A549 (cell line): ENCODE results near the gene CSRNP2. TPM values are rescaled to one million over a fixed set of nuclear protein-coding genes. Genes with fewer than 3 reads are reported as not detected.
"Not testable (repeated sequence)": the region's sequence is repeated elsewhere in the genome, so short reads cannot be mapped to it uniquely, and the experiment has no call there.

Experiments
- ATAC-seq, 2 experiments: fragments of 200-7000 bp in 1 of 2; fragments of >200 bp in 1 of 2; cut with Nextera tagmentation in 1 of 2; cut with Tn5 transposase in 1 of 2; 3 replicates each; pipeline versions ENCODE4 v1.8.0 to v1.9.1; 2018 to 2020; ENCODE audit warnings: mild to moderate bottlenecking in 1 of 2, moderate library complexity in 1 of 2
- CTCF ChIA-PET: fragments of 300-600 bp; sonication (Branson Sonifier 250); formaldehyde crosslinking; extraction: SDS; loops from one replicate; lab custom pipeline; 2021; ENCODE audit warnings: antibody characterized with exemption, inconsistent platforms; lab: Yijun Ruan, JAX
- POLR2A ChIA-PET: fragments of 350-600 bp; formaldehyde crosslinking; extraction: SDS; loops from one replicate; lab custom pipeline; 2021; ENCODE audit warnings: antibody characterized with exemption, inconsistent platforms; lab: Yijun Ruan, JAX
- DNase-seq, 2 experiments: peaks; one replicate each; pipeline versions ENCODE4 v3.0.0 to v3.0.0-alpha.2; 2011 to 2016; ENCODE audit warnings: low read depth in 1 of 2, low spot score in 1 of 2
- FAIRE-seq: peaks from 2 replicates; lab custom pipeline; 2011; peaks lifted over from hg19 to GRCh38; lab: Jason Lieb, UNC
- H3K27ac ChIP-seq, 2 experiments: fragments of >200 bp; sonication (Bioruptor Twin); formaldehyde crosslinking; 3 replicates each; pipeline ENCODE4 v1.5.1; 2016 to 2017
- H3K4me1 ChIP-seq: fragments of >200 bp; sonication (Bioruptor Twin); formaldehyde crosslinking; 3 replicates; pipeline ENCODE4 v1.6.1; 2016
- H3K4me2 ChIP-seq: fragments of >200 bp; sonication (Bioruptor Twin); formaldehyde crosslinking; 3 replicates; pipeline ENCODE4 v1.6.1; 2016
- H3K4me3 ChIP-seq: fragments of >200 bp; sonication (Bioruptor Twin); formaldehyde crosslinking; 3 replicates; pipeline ENCODE4 v1.5.1; 2016
- H3K9me3 ChIP-seq: fragments of >200 bp; sonication (Bioruptor Twin); formaldehyde crosslinking; 3 replicates; pipeline ENCODE4 v1.6.1; 2016
- CHD4 ChIP-seq: fragments of 200-600 bp; sonication (generic); IDR thresholded peaks from 2 replicates; pipeline ENCODE4 v1.6.1; 2016; ENCODE audit warnings: antibody characterized with exemption, mild to moderate bottlenecking, borderline replicate concordance
- CTCF ChIP-seq: fragments of >200 bp; sonication (Bioruptor Twin); formaldehyde crosslinking; IDR thresholded peaks from 3 replicates; pipeline ENCODE4 v1.5.1; 2016
- ELK1 ChIP-seq: fragments of 150-350 bp; IDR thresholded peaks from 2 replicates; pipeline ENCODE4 v1.6.1; 2014; ENCODE audit warnings: low read depth, mild to moderate bottlenecking, low read length
- EP300 ChIP-seq, 2 experiments: fragments of >200 bp; sonication (Bioruptor Twin); formaldehyde crosslinking; IDR thresholded peaks; 2 replicates in 1 of 2; 3 replicates in 1 of 2; pipeline ENCODE4 v1.6.1; 2016 to 2017
- GATA3 ChIP-seq: IDR thresholded peaks from 2 replicates; pipeline ENCODE4 v1.6.1; 2012; ENCODE audit warnings: borderline replicate concordance
- HES2 ChIP-seq: fragments of >200 bp; sonication (Bioruptor Twin); formaldehyde crosslinking; IDR thresholded peaks from 2 replicates; pipeline ENCODE4 v1.6.1; 2016
- HEYL ChIP-seq: fragments of 250-450 bp; sonication (Bioruptor Pico); IDR thresholded peaks from 2 replicates; pipeline ENCODE4 v1.8.0; 2021; ENCODE audit warnings: mild to moderate bottlenecking, moderate library complexity
- HMGXB4 ChIP-seq: fragments of 250-450 bp; sonication (Bioruptor Pico); IDR thresholded peaks from 2 replicates; pipeline ENCODE4 v1.5.0; 2021; ENCODE audit warnings: mild to moderate bottlenecking, moderate library complexity, borderline replicate concordance
- HOXB5 ChIP-seq: fragments of 250-450 bp; sonication (Bioruptor Pico); IDR thresholded peaks from 2 replicates; pipeline ENCODE4 v1.5.0; 2020; ENCODE audit warnings: mild to moderate bottlenecking, moderate library complexity
- JUNB ChIP-seq: fragments of >200 bp; sonication (Bioruptor Twin); formaldehyde crosslinking; IDR thresholded peaks from 2 replicates; pipeline ENCODE4 v1.6.1; 2016
- MAFK ChIP-seq: fragments of 450-650 bp; IDR thresholded peaks from 2 replicates; pipeline ENCODE4 v1.6.1; 2014; ENCODE audit not compliant: partially characterized antibody
- MAX ChIP-seq: IDR thresholded peaks from 2 replicates; pipeline ENCODE4 v1.6.1; 2012
- NFE2L2 ChIP-seq: fragments of 150-350 bp; conservative IDR thresholded peaks from 2 replicates; pipeline ENCODE4 v1.6.1; 2014; ENCODE audit warnings: low read length
- NR3C1 ChIP-seq: fragments of >200 bp; sonication (Bioruptor Twin); formaldehyde crosslinking; IDR thresholded peaks from 3 replicates; pipeline ENCODE4 v1.6.1; 2017
- PHF8 ChIP-seq: fragments of 200-600 bp; sonication (generic); IDR thresholded peaks from 2 replicates; pipeline ENCODE4 v1.6.1; 2016; ENCODE audit warnings: low read depth, mild to moderate bottlenecking, antibody characterized with exemption, moderate library complexity, borderline replicate concordance
- POLR2A ChIP-seq: IDR thresholded peaks from 2 replicates; pipeline ENCODE4 v1.6.1; 2012; ENCODE audit warnings: mild to moderate bottlenecking, low read length
- RARB ChIP-seq: fragments of 250-450 bp; sonication (Bioruptor Pico); IDR thresholded peaks from 2 replicates; pipeline ENCODE4 v1.8.0; 2021; ENCODE audit warnings: mild to moderate bottlenecking, moderate library complexity
- RCOR1 ChIP-seq: fragments of 150-350 bp; IDR thresholded peaks from 2 replicates; pipeline ENCODE4 v1.6.1; 2014; ENCODE audit warnings: antibody characterized with exemption, low read length, low read depth
- RFX5 ChIP-seq: fragments of 450-650 bp; IDR thresholded peaks from 2 replicates; pipeline ENCODE4 v1.7.1; 2014; ENCODE audit warnings: antibody characterized with exemption, mild to moderate bottlenecking, moderate library complexity
- RNF2 ChIP-seq: fragments of 200-600 bp; sonication (generic); IDR thresholded peaks from 2 replicates; pipeline ENCODE4 v1.6.1; 2016; ENCODE audit warnings: low read depth, mild to moderate bottlenecking, antibody characterized with exemption, moderate library complexity, borderline replicate concordance
- SREBF2 ChIP-seq: fragments of 450-650 bp; IDR thresholded peaks from 2 replicates; pipeline ENCODE4 v1.6.1; 2014; ENCODE audit warnings: mild to moderate bottlenecking, moderate library complexity
- TFCP2L1 ChIP-seq: fragments of 250-450 bp; sonication (Bioruptor Pico); IDR thresholded peaks from 2 replicates; pipeline ENCODE4 v1.5.0; 2021; ENCODE audit warnings: mild to moderate bottlenecking
- ZC3H11A ChIP-seq: fragments of 450-650 bp; IDR thresholded peaks from 2 replicates; pipeline ENCODE4 v1.6.1; 2014; ENCODE audit warnings: antibody characterized with exemption, mild to moderate bottlenecking
- ZFP36 ChIP-seq: fragments of 450-650 bp; IDR thresholded peaks from 2 replicates; pipeline ENCODE4 v1.6.1; 2014; ENCODE audit warnings: borderline replicate concordance; ENCODE audit not compliant: partially characterized antibody
- ZSCAN20 ChIP-seq: fragments of 250-450 bp; sonication (Bioruptor Pico); IDR thresholded peaks from 2 replicates; pipeline ENCODE4 v1.8.0; 2022; ENCODE audit warnings: mild to moderate bottlenecking, moderate library complexity
- WGBS: methylation state at CpG from one replicate; pipeline ENCODE4 v1.1.6; 2017; ENCODE audit errors: missing lambda C conversion rate; 5-methylcytosine and 5-hydroxymethylcytosine counted together
- polyA plus RNA-seq, 4 experiments: library from polyadenylated mRNA; depleted of rRNA in 3 of 4; stranded (reverse); fragments of >200 nt; fragmentation: RNase III in 1 of 4; extraction: RNeasy Plus Mini Kit Qiagen cat#74134 plus additional on column Dnase treatment in 1 of 4; gene quantifications; 2 replicates in 3 of 4; 3 replicates in 1 of 4; pipeline ENCODE4 v1.2.3, GENCODE V29; 2011 to 2017

The CSRNP2 gene
- polyA plus RNA-seq, 2 of the 4 experiments (the other 2 are of a cell fraction): 11.1 to 20.3 TPM

GRCh38 chr12:51078346-51078745 lies 5.0 kb downstream of the CSRNP2 start:
- ATAC-seq, POLR2A ChIA-PET, H3K27ac ChIP-seq, H3K9me3 ChIP-seq, DNase-seq, FAIRE-seq, H3K4me3 ChIP-seq, H3K4me2 ChIP-seq: not testable (repeated sequence)
- 79% methylated on average over 5 of the region's 5 CpGs for WGBS
- peaks cover 11% of the 10 kb centered on the region; the same call in 2 of the 3 replicates for H3K4me1 ChIP-seq
- CTCF ChIA-PET: interaction anchor here (0.6 kb wide), 2 partner anchors 76 to 475 kb away, joined by 3 read pairs; no protein-coding TSS in a partner anchor

- no peaks in the 10 kb centered on the region for H3K9me3 ChIP-seq
- FAIRE-seq (no peak), ATAC-seq (no peak), DNase-seq (no peak)
- WGBS: 71% methylated on average over 5 of the region's 5 CpGs
- no peak overlapping the region for H3K4me3 ChIP-seq
- H3K4me1 ChIP-seq: peaks cover 11% of the 10 kb centered on the region; the same call in 2 of the 3 replicates
- H3K4me2 ChIP-seq: no peak overlapping the region
- no peak overlapping the region for H3K27ac ChIP-seq
- ChIA-PET CTCF (interaction anchor here (1.1 kb wide), 1 partner anchor 12 kb away, joined by 4 read pairs; no protein-coding TSS in a partner anchor), POLR2A (no interaction called here)
- TF ChIP-seq RCOR1 (no peak), HMGXB4 (CRISPR knock-in tag) (no peak), POLR2A (no peak), NR3C1 (no peak), SREBF2 (no peak), MAFK (no peak), RNF2 (no peak), GATA3 (no peak), CHD4 (no peak)
Measured at GRCh38 chr12:51077930-51078329, 5.5 kb downstream of the CSRNP2 start.

GRCh38 chr12:51076236-51076930 lies 7.0 kb downstream of the CSRNP2 start:
- H3K4me2 ChIP-seq: no peak overlapping the region
- no peak for TF ChIP-seq GATA3
- no peak for TF ChIP-seq JUNB
- no peak for TF ChIP-seq ZSCAN20 (CRISPR knock-in tag)
- TF ChIP-seq RARB (CRISPR knock-in tag): no peak
- no peak for TF ChIP-seq MAX
- no peak for TF ChIP-seq ELK1
- no peak for TF ChIP-seq ZC3H11A
- TF ChIP-seq HES2: no peak
- no peak for TF ChIP-seq RFX5
- TF ChIP-seq RNF2: no peak
- TF ChIP-seq HOXB5 (CRISPR knock-in tag): no peak
- TF ChIP-seq PHF8: no peak
- TF ChIP-seq ZFP36: no peak
- no peak for TF ChIP-seq TFCP2L1
- no peak for TF ChIP-seq HMGXB4 (CRISPR knock-in tag)
- no peak for TF ChIP-seq CTCF
- no peak for TF ChIP-seq HEYL
- no peak for TF ChIP-seq NFE2L2
- no peak for TF ChIP-seq EP300 (IDR thresholded peaks at IDR 0.05)
- WGBS: 94% methylated on average over 10 of the region's 10 CpGs
- ChIA-PET CTCF (interaction anchor here (0.6 to 1.0 kb wide), 2 partner anchors 15 to 370 kb away, joined by 3 read pairs; no protein-coding TSS in a partner anchor), POLR2A (no interaction called here)
- H3K4me1 ChIP-seq: peaks cover under 1% of the 10 kb centered on the region; the same call in 1 of the 3 replicates
- FAIRE-seq (no peak), ATAC-seq (no peak), DNase-seq (no peak)
- no peak overlapping the region for H3K27ac ChIP-seq
- no peak overlapping the region for H3K4me3 ChIP-seq
- no peaks in the 10 kb centered on the region for H3K9me3 ChIP-seq
